NB4 (cell line): ENCODE measurements around the gene RCOR1.
"Not testable (repeated sequence)": the region's sequence is repeated elsewhere in the genome, so short reads cannot be mapped to it uniquely, and the experiment has no call there.

Experiments
- DNase-seq: peaks from one replicate; pipeline ENCODE4 v3.0.0; 2010; ENCODE audit warnings: low read depth
- H3K4me3 ChIP-seq: one replicate; pipeline ENCODE4 v1.5.1; 2011; ENCODE audit warnings: mild to moderate bottlenecking, low read depth, low read length, moderate library complexity
- CTCF ChIP-seq: IDR thresholded peaks from one replicate; pipeline ENCODE4 v1.5.1; 2012; ENCODE audit warnings: low read depth, low read length
- MAX ChIP-seq: IDR thresholded peaks from 2 replicates; pipeline ENCODE4 v1.6.1; 2011; ENCODE audit warnings: low read depth, low read length
- MYC ChIP-seq: IDR thresholded peaks from 2 replicates; pipeline ENCODE4 v1.6.1; 2011; ENCODE audit warnings: low read depth, low read length
- POLR2A ChIP-seq: IDR thresholded peaks from 2 replicates; pipeline ENCODE4 v1.6.1; 2011; ENCODE audit warnings: mild to moderate bottlenecking; ENCODE audit not compliant: insufficient read length; ENCODE audit errors: extremely low read depth

The RCOR1 gene

GRCh38 chr14:102764220-102764671, 171.8 kb downstream of the RCOR1 start:
- H3K4me3 ChIP-seq: no peak overlapping the region
- no peak for DNase-seq
- TF ChIP-seq CTCF: no peak
- TF ChIP-seq POLR2A: no peak
- no peak for TF ChIP-seq MYC
- TF ChIP-seq MAX: no peak

GRCh38 chr14:102765770-102766169, 173.3 kb downstream of the RCOR1 start:
- not testable (repeated sequence) for DNase-seq, H3K4me3 ChIP-seq

- DNase-seq: peak; percentile 93
- TF ChIP-seq CTCF: no peak
- TF ChIP-seq MYC: peak; percentile 93
- TF ChIP-seq MAX: peak; percentile 89
- TF ChIP-seq POLR2A: peak; percentile 17
- H3K4me3 ChIP-seq: no peak overlapping the region
These were observed 176.0 kb downstream of the RCOR1 start for GRCh38 chr14:102768223-102769048.

- DNase-seq: no peak
- H3K4me3 ChIP-seq: no peak overlapping the region
- no peak for TF ChIP-seq MYC
These were observed 176.5 kb downstream of the RCOR1 start for GRCh38 chr14:102769049-102769327.

- TF ChIP-seq CTCF (no peak), MYC (no peak), POLR2A (no peak), MAX (no peak)
- DNase-seq: no peak
- no peak overlapping the region for H3K4me3 ChIP-seq
These were observed 178.0 kb downstream of the RCOR1 start for GRCh38 chr14:102770147-102771123.

- TF ChIP-seq MYC: no peak
- no peak for TF ChIP-seq CTCF
- no peak for TF ChIP-seq POLR2A
- TF ChIP-seq MAX: no peak
- DNase-seq: no peak
- no peak overlapping the region for H3K4me3 ChIP-seq
These were observed 178.7 kb downstream of the RCOR1 start for GRCh38 chr14:102771144-102771543.
